LNCaP clone FGC (cell line): ENCODE results near the gene CHI3L2.

Experiments
- DNase-seq: peaks from one replicate; pipeline ENCODE4 v3.0.0-alpha.2; 2011; ENCODE audit warnings: low read depth
- H3K4me3 ChIP-seq: 2 replicates; pipeline ENCODE4 v1.5.1; 2011; ENCODE audit warnings: mild to moderate bottlenecking, low read depth, low read length, control low read depth
- TF ChIP-seq, protein P1 (sequence below): IDR thresholded peaks from 2 replicates; pipeline ENCODE4 v1.5.1; 2012; ENCODE audit warnings: mild to moderate bottlenecking; ENCODE audit not compliant: control insufficient read depth, insufficient read depth; ENCODE audit errors: extremely low read depth

The CHI3L2 gene

DNA sequence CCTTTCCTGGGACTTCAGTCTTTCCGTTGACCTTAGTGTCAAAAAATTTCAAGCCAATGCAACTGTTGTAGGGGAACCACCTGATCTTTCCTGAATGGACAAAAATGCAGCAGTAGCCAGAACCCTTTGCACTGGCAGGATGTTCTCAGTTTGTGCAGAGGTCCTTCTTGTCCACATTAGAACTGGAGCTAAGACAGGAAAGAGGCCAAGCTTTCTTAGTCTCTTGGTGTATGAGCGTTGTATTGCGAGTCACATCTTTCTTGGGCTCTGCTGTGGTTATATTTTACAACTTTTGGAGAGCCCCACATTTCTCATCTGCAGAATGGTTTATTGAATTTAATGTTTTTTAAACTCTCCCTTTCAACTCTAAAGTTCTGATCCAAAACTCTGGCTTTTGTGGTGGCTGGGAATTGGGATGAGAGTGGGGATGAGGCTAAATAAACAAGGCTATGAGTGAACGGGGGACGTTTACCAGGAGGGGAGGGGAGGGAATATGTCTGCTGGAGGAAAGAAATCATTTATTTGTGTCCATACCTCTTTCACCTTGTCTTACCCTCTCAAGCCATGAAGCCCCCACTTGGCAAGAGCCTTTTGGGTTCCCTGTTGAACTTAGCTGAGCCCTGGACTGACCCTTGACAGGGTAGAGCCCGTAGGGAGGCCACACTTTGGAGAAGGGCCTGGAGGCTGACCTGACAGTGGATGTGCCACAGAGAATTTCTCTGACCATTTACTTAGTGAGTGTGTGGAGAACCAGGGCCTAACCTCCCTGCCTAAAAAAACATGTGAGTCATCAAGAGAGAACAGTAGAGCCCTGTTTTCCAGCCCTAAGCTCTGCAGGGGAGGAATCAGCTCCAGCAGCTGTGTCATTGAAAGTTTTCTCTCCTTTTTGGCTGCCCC is 586 bp downstream of the CHI3L2 start:
- H3K4me3 ChIP-seq: no peak overlapping the region
- TF ChIP-seq, protein P1, sequence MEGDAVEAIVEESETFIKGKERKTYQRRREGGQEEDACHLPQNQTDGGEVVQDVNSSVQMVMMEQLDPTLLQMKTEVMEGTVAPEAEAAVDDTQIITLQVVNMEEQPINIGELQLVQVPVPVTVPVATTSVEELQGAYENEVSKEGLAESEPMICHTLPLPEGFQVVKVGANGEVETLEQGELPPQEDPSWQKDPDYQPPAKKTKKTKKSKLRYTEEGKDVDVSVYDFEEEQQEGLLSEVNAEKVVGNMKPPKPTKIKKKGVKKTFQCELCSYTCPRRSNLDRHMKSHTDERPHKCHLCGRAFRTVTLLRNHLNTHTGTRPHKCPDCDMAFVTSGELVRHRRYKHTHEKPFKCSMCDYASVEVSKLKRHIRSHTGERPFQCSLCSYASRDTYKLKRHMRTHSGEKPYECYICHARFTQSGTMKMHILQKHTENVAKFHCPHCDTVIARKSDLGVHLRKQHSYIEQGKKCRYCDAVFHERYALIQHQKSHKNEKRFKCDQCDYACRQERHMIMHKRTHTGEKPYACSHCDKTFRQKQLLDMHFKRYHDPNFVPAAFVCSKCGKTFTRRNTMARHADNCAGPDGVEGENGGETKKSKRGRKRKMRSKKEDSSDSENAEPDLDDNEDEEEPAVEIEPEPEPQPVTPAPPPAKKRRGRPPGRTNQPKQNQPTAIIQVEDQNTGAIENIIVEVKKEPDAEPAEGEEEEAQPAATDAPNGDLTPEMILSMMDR: no peak
- no peak for DNase-seq

- TF ChIP-seq, protein P1: no peak
- no peak for DNase-seq
- no peak overlapping the region for H3K4me3 ChIP-seq
These were observed 1.2 kb downstream of the CHI3L2 start for GRCh38 chr1:111228748-111229126.

DNA sequence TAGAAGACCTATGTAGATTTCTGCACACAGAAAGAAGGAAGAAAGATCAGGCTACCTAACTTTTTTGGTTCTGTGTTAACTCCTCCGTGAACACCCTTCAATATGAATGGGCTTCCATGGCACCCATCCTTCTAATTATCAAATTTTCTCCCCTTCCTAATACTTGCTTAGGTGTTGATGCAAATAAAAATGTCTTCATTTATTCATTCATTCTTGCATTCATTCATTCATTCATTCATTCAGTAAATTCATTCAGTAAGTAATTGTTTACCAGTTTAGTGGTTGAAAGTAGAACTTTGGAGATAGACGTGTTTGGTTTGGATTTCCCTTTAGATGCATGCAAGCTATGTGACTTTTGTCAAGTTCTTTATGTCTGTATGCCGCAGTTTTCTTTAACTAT is 4.6 kb downstream of the CHI3L2 start:
- no peak for DNase-seq
- no peak overlapping the region for H3K4me3 ChIP-seq
- TF ChIP-seq, protein P1: no peak

- H3K4me3 ChIP-seq: no peak overlapping the region
- TF ChIP-seq, protein P1: no peak
- no peak for DNase-seq
These were observed 6.7 kb downstream of the CHI3L2 start for GRCh38 chr1:111234258-111234657.

DNA sequence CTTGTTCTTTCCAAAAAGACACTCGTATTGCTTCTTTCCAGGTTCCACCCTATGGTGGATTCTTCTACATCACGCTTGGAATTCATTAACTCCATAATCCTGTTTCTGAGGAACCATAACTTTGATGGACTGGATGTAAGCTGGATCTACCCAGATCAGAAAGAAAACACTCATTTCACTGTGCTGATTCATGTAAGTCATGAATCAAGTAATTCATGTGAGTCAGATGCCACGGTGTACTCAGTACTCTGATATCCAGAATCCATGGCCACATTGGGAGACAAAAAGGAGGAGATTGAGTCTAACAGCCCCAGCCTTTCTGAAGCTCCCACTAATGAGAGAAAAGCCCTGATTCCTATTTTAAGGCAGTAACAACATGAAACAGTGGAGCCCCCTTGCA is 7.4 kb downstream of the CHI3L2 start:
- no peak for DNase-seq
- TF ChIP-seq, protein P1: no peak
- H3K4me3 ChIP-seq: no peak overlapping the region

DNA sequence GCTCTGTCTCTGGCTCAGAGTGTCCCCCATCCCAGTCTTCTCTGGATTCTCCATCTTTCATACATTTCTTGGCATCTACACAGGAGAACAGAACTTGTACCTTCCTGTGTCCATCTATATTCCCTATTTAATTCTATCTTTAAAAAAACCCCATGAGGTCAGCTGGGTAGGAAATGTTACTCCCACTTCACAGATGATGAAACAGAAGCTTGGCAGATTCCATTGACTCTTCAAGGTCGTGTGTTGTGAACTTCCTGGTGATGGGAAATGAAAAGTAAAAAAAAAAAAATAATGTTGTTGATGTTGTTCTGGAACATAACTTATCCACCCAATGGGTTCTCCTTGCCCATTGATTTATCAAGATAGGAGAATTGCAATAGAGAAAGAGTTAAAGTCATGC is 8.9 kb downstream of the CHI3L2 start:
- no peak overlapping the region for H3K4me3 ChIP-seq
- DNase-seq: no peak
- TF ChIP-seq, protein P1: no peak

- TF ChIP-seq, protein P1: no peak
- peak; percentile 13 for DNase-seq
- no peak overlapping the region for H3K4me3 ChIP-seq
These were observed 9.3 kb downstream of the CHI3L2 start for GRCh38 chr1:111236806-111237205.
